Smooth muscle cell (in vitro differentiated cells): Measurements from ENCODE around the gene CRAMP1. TPM values are rescaled to one million over a fixed set of nuclear protein-coding genes. Genes with fewer than 3 reads are reported as not detected.
"Not testable (repeated sequence)": the region's sequence is repeated elsewhere in the genome, so short reads cannot be mapped to it uniquely, and the experiment has no call there.

Source experiments
- DNase-seq: peaks from one replicate; lab custom pipeline; 2025; ENCODE audit not compliant: unreplicated experiment; lab: John Stamatoyannopoulos, UW
- H2AFZ ChIP-seq: fragments of 200-600 bp; sonication (generic); 2 replicates; pipeline ENCODE4 v1.6.0; 2016; ENCODE audit warnings: antibody characterized with exemption, low read depth, mild to moderate bottlenecking
- H3F3A ChIP-seq: fragments of 200-600 bp; sonication (generic); 2 replicates; pipeline ENCODE4 v1.6.0; 2017; ENCODE audit warnings: antibody characterized with exemption, low read depth
- H3K27ac ChIP-seq: fragments of 200-600 bp; sonication (generic); 2 replicates; pipeline ENCODE4 v1.5.1; 2016; ENCODE audit warnings: low read depth, mild to moderate bottlenecking
- H3K27me3 ChIP-seq: fragments of 200-600 bp; sonication (generic); 2 replicates; pipeline ENCODE4 v1.6.1; 2016; ENCODE audit warnings: low read depth, mild to moderate bottlenecking
- H3K36me3 ChIP-seq: fragments of 200-600 bp; sonication (generic); 2 replicates; pipeline ENCODE4 v1.5.1; 2016; ENCODE audit warnings: low read depth
- H3K4me1 ChIP-seq: fragments of 200-600 bp; sonication (generic); 2 replicates; pipeline ENCODE4 v1.5.1; 2016; ENCODE audit warnings: low read depth
- H3K4me2 ChIP-seq: fragments of 200-600 bp; sonication (generic); 2 replicates; pipeline ENCODE4 v1.6.0; 2016; ENCODE audit warnings: mild to moderate bottlenecking
- H3K4me3 ChIP-seq: fragments of 200-600 bp; sonication (generic); 2 replicates; pipeline ENCODE4 v1.5.1; 2016; ENCODE audit warnings: mild to moderate bottlenecking
- H3K79me2 ChIP-seq: fragments of 200-600 bp; sonication (generic); 2 replicates; pipeline ENCODE4 v1.6.0; 2016; ENCODE audit warnings: low read depth, mild to moderate bottlenecking
- H3K9ac ChIP-seq: fragments of 200-600 bp; sonication (generic); 2 replicates; pipeline ENCODE4 v1.6.0; 2016; ENCODE audit warnings: low read depth
- H3K9me3 ChIP-seq: fragments of 200-600 bp; sonication (generic); replicated peaks from 2 replicates; pipeline ENCODE4 v1.5.1; 2016; ENCODE audit warnings: low read depth
- H4K20me1 ChIP-seq: fragments of 200-600 bp; sonication (generic); 2 replicates; pipeline ENCODE4 v1.6.0; 2016; ENCODE audit warnings: low read depth
- WGBS: methylation state at CpG from one replicate; pipeline ENCODE4 v1.1.7; 2016; ENCODE audit warnings: low lambda C conversion rate; 5-methylcytosine and 5-hydroxymethylcytosine counted together
- polyA plus RNA-seq: library from polyadenylated mRNA; unstranded; fragments of >200 nt; fragmentation: Nextera tagmentation; extraction: Ambion mirVana; gene quantifications from 2 replicates; pipeline ENCODE4 v1.2.1, GENCODE V29; 2016
- total RNA-seq: library from RNA; depleted of rRNA; stranded (reverse); fragments of >200 nt; gene quantifications from 2 replicates; pipeline ENCODE4 v1.2.3, GENCODE V29; 2014
- TF ChIP-seq, protein P1 (sequence below): fragments of 200-600 bp; sonication (generic); IDR thresholded peaks from 2 replicates; pipeline ENCODE4 v1.5.1; 2017; ENCODE audit warnings: borderline replicate concordance, mild to moderate bottlenecking, antibody characterized with exemption; ENCODE audit not compliant: insufficient read depth, poor library complexity, severe bottlenecking

CRAMP1 gene
- total and polyA plus RNA-seq, 2 experiments from 2014 or later: 7.9 to 16.5 TPM

DNA sequence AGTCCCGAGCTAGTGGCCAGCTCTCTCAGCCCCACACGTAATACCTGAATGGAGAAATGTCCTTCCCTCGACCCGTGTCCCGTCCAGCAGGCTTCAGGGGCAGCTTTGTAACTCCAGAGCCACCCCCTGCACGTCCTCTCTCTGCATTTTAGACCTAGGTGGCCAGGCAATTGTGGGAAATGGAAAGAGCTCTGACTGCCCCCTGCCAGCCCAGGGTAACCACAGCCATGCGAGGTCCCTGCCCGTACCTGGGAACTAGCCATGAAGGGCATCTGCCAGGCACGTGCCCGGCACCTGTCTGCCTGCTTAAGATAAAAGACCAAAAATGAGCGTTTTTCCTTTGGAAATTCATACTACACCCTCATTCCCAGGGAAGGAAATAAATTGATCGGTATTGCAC is 103.1 kb downstream of the CRAMP1 start:
- H3K4me1 ChIP-seq: no peaks in the 10 kb centered on the region
- WGBS: 94% methylated on average over 12 of the region's 12 CpGs
- no peak overlapping the region for H3K4me3 ChIP-seq
- no peaks in the 10 kb centered on the region for H3K27me3 ChIP-seq
- H2AFZ ChIP-seq: no peak overlapping the region
- TF ChIP-seq, protein P1, sequence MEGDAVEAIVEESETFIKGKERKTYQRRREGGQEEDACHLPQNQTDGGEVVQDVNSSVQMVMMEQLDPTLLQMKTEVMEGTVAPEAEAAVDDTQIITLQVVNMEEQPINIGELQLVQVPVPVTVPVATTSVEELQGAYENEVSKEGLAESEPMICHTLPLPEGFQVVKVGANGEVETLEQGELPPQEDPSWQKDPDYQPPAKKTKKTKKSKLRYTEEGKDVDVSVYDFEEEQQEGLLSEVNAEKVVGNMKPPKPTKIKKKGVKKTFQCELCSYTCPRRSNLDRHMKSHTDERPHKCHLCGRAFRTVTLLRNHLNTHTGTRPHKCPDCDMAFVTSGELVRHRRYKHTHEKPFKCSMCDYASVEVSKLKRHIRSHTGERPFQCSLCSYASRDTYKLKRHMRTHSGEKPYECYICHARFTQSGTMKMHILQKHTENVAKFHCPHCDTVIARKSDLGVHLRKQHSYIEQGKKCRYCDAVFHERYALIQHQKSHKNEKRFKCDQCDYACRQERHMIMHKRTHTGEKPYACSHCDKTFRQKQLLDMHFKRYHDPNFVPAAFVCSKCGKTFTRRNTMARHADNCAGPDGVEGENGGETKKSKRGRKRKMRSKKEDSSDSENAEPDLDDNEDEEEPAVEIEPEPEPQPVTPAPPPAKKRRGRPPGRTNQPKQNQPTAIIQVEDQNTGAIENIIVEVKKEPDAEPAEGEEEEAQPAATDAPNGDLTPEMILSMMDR: no peak
- H4K20me1 ChIP-seq: peaks cover 100% of the 10 kb centered on the region
- no peaks in the 10 kb centered on the region for H3K36me3 ChIP-seq
- no peak overlapping the region for H3K4me2 ChIP-seq
- H3K27ac ChIP-seq: no peak overlapping the region
- H3K79me2 ChIP-seq: peaks cover 99% of the 10 kb centered on the region
- no peaks in the 10 kb centered on the region for H3F3A ChIP-seq
- no peak overlapping the region for H3K9ac ChIP-seq
- DNase-seq: no peak
- H3K9me3 ChIP-seq: no peaks in the 10 kb centered on the region

DNA sequence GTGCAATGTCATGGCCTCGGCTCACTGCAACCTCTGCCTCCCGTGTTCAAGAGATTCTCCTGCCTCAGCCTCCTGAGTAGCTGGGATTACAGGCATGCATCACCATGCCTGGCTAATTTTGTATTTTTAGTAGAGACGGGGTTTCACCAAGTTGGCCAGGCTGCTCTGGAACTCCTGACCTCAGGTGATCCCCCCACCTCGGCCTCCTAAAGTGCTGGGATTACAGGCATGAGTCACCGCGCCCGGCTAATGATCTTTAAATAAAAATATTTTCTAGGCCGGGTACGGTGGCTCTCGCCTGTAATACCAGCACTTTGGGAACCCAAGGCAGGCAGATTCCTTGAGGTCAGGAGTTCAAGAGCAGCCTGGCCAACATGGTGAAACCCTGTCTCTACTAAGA is 106.1 kb downstream of the CRAMP1 start:
- Histone ChIP-seq H4K20me1 (peaks cover 96% of the 10 kb centered on the region), H3K79me2 (peaks cover 91% of the 10 kb centered on the region)

DNA sequence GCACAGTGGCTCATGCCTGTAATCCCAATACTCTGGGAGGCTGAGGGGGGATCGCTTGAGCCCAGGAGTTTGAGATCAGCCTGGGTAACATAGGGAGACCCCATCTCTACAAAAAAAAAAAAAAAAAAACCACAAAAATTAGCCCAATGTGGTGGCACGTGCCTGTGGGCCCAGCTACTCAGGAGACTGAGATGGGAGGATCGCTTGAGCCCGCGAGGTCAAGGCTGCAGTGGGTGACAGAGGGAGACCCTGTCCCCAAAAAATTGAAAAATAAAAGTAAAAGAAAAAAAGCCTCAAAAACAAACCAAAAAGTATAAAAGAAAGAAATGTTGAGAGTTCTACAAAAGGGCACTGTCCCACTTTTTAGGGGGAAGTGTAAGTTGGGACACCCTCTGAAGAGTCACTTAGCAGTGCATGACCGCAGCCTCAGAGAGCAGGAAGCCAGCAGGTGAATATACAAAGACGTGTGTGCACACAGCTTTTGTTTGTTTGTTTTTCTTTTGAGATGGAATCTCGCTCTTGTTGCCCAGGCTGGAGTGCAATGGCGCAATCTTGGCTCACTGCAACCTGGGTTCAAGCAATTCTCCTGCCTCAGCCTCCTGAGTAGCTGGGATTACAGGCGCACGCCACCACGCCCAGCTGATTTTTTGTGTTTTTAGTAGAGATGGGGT is 107.5 kb downstream of the CRAMP1 start:
- Histone ChIP-seq H3K79me2 (peaks cover 90% of the 10 kb centered on the region), H4K20me1 (peaks cover 93% of the 10 kb centered on the region)
- 92% methylated on average over 12 of the region's 12 CpGs for WGBS
- H3K27me3 ChIP-seq, H3K4me1 ChIP-seq, H3K4me2 ChIP-seq, H3F3A ChIP-seq, H2AFZ ChIP-seq, H3K9me3 ChIP-seq, H3K36me3 ChIP-seq, H3K4me3 ChIP-seq, DNase-seq, H3K27ac ChIP-seq, H3K9ac ChIP-seq: not testable (repeated sequence)

More for the DNA sequence above, 106.1 kb downstream of the CRAMP1 start:
- H3K36me3 ChIP-seq, H3K4me3 ChIP-seq, DNase-seq, H3K27ac ChIP-seq, H3F3A ChIP-seq, H2AFZ ChIP-seq, H3K9ac ChIP-seq, H3K4me1 ChIP-seq, H3K9me3 ChIP-seq, H3K4me2 ChIP-seq, H3K27me3 ChIP-seq: not testable (repeated sequence)
- WGBS: 84% methylated on average over 10 of the region's 10 CpGs

DNA sequence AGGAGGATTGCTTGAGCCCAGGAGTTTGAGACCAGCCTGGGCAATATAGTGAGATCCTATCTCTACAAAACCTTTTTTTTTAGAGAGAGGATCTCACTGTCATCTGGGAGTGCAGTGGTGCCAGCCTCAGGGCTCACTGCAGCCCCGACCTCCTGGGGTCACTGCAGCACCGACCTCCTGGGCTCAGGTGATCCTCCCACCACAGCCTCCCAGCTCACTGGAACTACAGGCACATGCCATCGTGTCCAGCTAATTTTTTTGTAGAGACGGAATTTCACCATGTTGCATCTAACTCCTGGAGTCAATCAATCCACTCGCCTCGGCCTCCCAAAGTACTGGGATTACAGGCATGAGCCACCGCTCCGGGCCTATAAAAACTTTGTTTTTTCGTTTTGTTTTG is 109.2 kb downstream of the CRAMP1 start:
- DNase-seq: no peak
- Histone ChIP-seq H3K9ac (no peak overlapping the region), H3K79me2 (peaks cover 82% of the 10 kb centered on the region), H3K4me3 (no peak overlapping the region), H2AFZ (no peak overlapping the region), H3K4me1 (no peaks in the 10 kb centered on the region), H3K9me3 (no peaks in the 10 kb centered on the region), H3K36me3 (no peaks in the 10 kb centered on the region), H4K20me1 (peaks cover 84% of the 10 kb centered on the region), H3K27ac (peak overlapping the region; percentile 89), H3F3A (no peaks in the 10 kb centered on the region), H3K27me3 (no peaks in the 10 kb centered on the region), H3K4me2 (no peak overlapping the region)
- WGBS: 88% methylated on average over 9 of the region's 9 CpGs
- TF ChIP-seq, protein P1: no peak
